H9 (cell line): ENCODE measurements around the gene BSG. TPM values are rescaled to one million over a fixed set of nuclear protein-coding genes. Genes with fewer than 3 reads are reported as not detected.

Experiments
- DNase-seq: peaks from one replicate; pipeline ENCODE4 v3.0.0-alpha.2; 2017
- H2AFZ ChIP-seq: one replicate; pipeline ENCODE4 v1.6.1; 2013; ENCODE audit warnings: mild to moderate bottlenecking, low read length, control low read depth, moderate library complexity
- H2AK5ac ChIP-seq: 2 replicates; pipeline ENCODE4 v1.6.1; 2013; ENCODE audit warnings: low read length, control low read depth, mixed read lengths; ENCODE audit not compliant: insufficient read length
- H2BK120ac ChIP-seq: one replicate; pipeline ENCODE4 v1.6.1; 2013; ENCODE audit warnings: low read depth, mild to moderate bottlenecking, low read length, control low read depth, inconsistent platforms; ENCODE audit not compliant: poor library complexity, severe bottlenecking
- H2BK12ac ChIP-seq: 2 replicates; pipeline ENCODE4 v1.6.1; 2013; ENCODE audit warnings: low read length, control low read depth, mixed read lengths, low read depth; ENCODE audit not compliant: insufficient read length
- H2BK15ac ChIP-seq: 2 replicates; pipeline ENCODE4 v1.6.1; 2013; ENCODE audit warnings: low read depth, low read length, control low read depth
- H2BK20ac ChIP-seq: one replicate; pipeline ENCODE4 v1.6.1; 2013; ENCODE audit warnings: low read depth, mild to moderate bottlenecking, low read length, control low read depth, inconsistent platforms; ENCODE audit not compliant: poor library complexity, severe bottlenecking
- H2BK5ac ChIP-seq: 2 replicates; pipeline ENCODE4 v1.6.1; 2013; ENCODE audit warnings: low read length, control low read depth, mixed read lengths; ENCODE audit not compliant: insufficient read length
- H3K14ac ChIP-seq: 2 replicates; pipeline ENCODE4 v1.6.1; 2013; ENCODE audit warnings: low read length, control low read depth; ENCODE audit not compliant: insufficient read depth
- H3K18ac ChIP-seq: 2 replicates; pipeline ENCODE4 v1.6.1; 2013; ENCODE audit warnings: low read depth, mild to moderate bottlenecking, mixed read lengths, low read length, control low read depth; ENCODE audit not compliant: insufficient read length
- H3K23ac ChIP-seq: 2 replicates; pipeline ENCODE4 v1.6.1; 2013; ENCODE audit warnings: low read length, control low read depth, mixed read lengths, low read depth; ENCODE audit not compliant: insufficient read length
- H3K23me2 ChIP-seq: 2 replicates; pipeline ENCODE4 v1.6.1; 2013; ENCODE audit warnings: low read depth, mild to moderate bottlenecking, mixed read lengths, low read length, control low read depth; ENCODE audit not compliant: insufficient read length, poor library complexity, severe bottlenecking
- H3K27ac ChIP-seq: 2 replicates; pipeline ENCODE4 v1.5.1; 2013; ENCODE audit warnings: low read length, control low read depth, mixed read lengths, low read depth; ENCODE audit not compliant: insufficient read length
- H3K27me3 ChIP-seq: 2 replicates; pipeline ENCODE4 v1.6.1; 2013; ENCODE audit warnings: low read length, control low read depth, inconsistent platforms; ENCODE audit not compliant: insufficient read depth
- H3K4ac ChIP-seq: 2 replicates; pipeline ENCODE4 v1.6.1; 2013; ENCODE audit warnings: low read depth, mild to moderate bottlenecking, control low read depth, inconsistent platforms, low read length, moderate library complexity
- H3K4me1 ChIP-seq: 2 replicates; pipeline ENCODE4 v1.6.1; 2013; ENCODE audit warnings: low read length, control low read depth, inconsistent platforms; ENCODE audit not compliant: insufficient read depth
- H3K4me2 ChIP-seq: 2 replicates; pipeline ENCODE4 v1.6.1; 2013; ENCODE audit warnings: low read length, control low read depth, mixed read lengths; ENCODE audit not compliant: insufficient read length, insufficient read depth
- H3K56ac ChIP-seq: 2 replicates; pipeline ENCODE4 v1.6.1; 2013; ENCODE audit warnings: low read depth, mild to moderate bottlenecking, mixed read lengths, low read length, control low read depth; ENCODE audit not compliant: insufficient read length
- H3K79me1 ChIP-seq: 2 replicates; pipeline ENCODE4 v1.6.1; 2013; ENCODE audit warnings: low read depth, mild to moderate bottlenecking, moderate library complexity, low read length, control low read depth, inconsistent platforms; ENCODE audit not compliant: insufficient read depth, poor library complexity, severe bottlenecking
- H3K79me2 ChIP-seq: 2 replicates; pipeline ENCODE4 v1.6.1; 2013; ENCODE audit warnings: low read length, control low read depth, inconsistent platforms; ENCODE audit not compliant: insufficient read depth
- H3K9ac ChIP-seq: 2 replicates; pipeline ENCODE4 v1.6.1; 2013; ENCODE audit warnings: low read length, control low read depth, mixed read lengths; ENCODE audit not compliant: insufficient read length; ENCODE audit errors: extremely low read depth
- H3K9me3 ChIP-seq: one replicate; pipeline ENCODE4 v1.6.1; 2013; ENCODE audit warnings: low read depth, low read length, inconsistent platforms; ENCODE audit not compliant: control insufficient read depth
- H3T11ph ChIP-seq: one replicate; pipeline ENCODE4 v1.6.1; 2013; ENCODE audit warnings: mild to moderate bottlenecking, low read length, control low read depth, inconsistent platforms
- H4K20me1 ChIP-seq: one replicate; pipeline ENCODE4 v1.6.1; 2013; ENCODE audit not compliant: control insufficient read depth, insufficient read length, insufficient read depth
- H4K5ac ChIP-seq: 2 replicates; pipeline ENCODE4 v1.6.1; 2013; ENCODE audit warnings: low read depth, mild to moderate bottlenecking, mixed read lengths, low read length, control low read depth; ENCODE audit not compliant: insufficient read length
- H4K8ac ChIP-seq: replicated peaks from 2 replicates; pipeline ENCODE4 v1.6.1; 2013; ENCODE audit warnings: low read length, control low read depth, mixed read lengths, low read depth; ENCODE audit not compliant: insufficient read length
- H4K91ac ChIP-seq: 2 replicates; pipeline ENCODE4 v1.6.1; 2013; ENCODE audit warnings: low read depth, mild to moderate bottlenecking, moderate library complexity, mixed read lengths, low read length, control low read depth; ENCODE audit not compliant: insufficient read length
- H3K27ac Mint-ChIP-seq, 3 experiments: 2 replicates in 2 of 3; 3 replicates in 1 of 3; pipeline ENCODE4 v1.8.0; 2020 to 2021; ENCODE audit warnings: mixed read lengths in 3 of 3, mild to moderate bottlenecking in 1 of 3, moderate library complexity in 1 of 3
- H3K27me3 Mint-ChIP-seq: 2 replicates; pipeline ENCODE4 v1.8.0; 2021; ENCODE audit warnings: low read depth, mild to moderate bottlenecking, moderate library complexity, mixed read lengths
- H3K36me3 Mint-ChIP-seq, 3 experiments: 2 replicates in 2 of 3; 3 replicates in 1 of 3; pipeline ENCODE4 v1.8.0; 2020 to 2021; ENCODE audit warnings: low read depth in 3 of 3, mixed read lengths in 3 of 3; ENCODE audit not compliant: insufficient read depth in 1 of 3
- H3K4me1 Mint-ChIP-seq, 2 experiments: 2 replicates each; pipeline ENCODE4 v1.8.0; 2020; ENCODE audit warnings: mixed read lengths in 2 of 2
- H3K4me3 Mint-ChIP-seq, 2 experiments: 2 replicates in 1 of 2; 3 replicates in 1 of 2; pipeline ENCODE4 v1.8.0; 2020 to 2021; ENCODE audit warnings: mild to moderate bottlenecking in 2 of 2, mixed read lengths in 2 of 2, moderate library complexity in 1 of 2
- H3K9me3 Mint-ChIP-seq, 2 experiments: 2 replicates in 1 of 2; 3 replicates in 1 of 2; pipeline ENCODE4 v1.8.0; 2020; ENCODE audit warnings: mild to moderate bottlenecking in 2 of 2, mixed read lengths in 2 of 2, moderate library complexity in 1 of 2
- CTCF ChIP-seq: fragments of 200-600 bp; sonication (generic); conservative IDR thresholded peaks from 3 replicates; pipeline ENCODE4 v1.8.0; 2021; ENCODE audit warnings: antibody characterized with exemption, mild to moderate bottlenecking
- WGBS: extraction: QIAGEN DNeasy Blood & Tissue Kit; methylation state at CpG from one replicate; pipeline ENCODE4 v1.1.7; 2013; ENCODE audit warnings: missing lambda C conversion rate, low lambda C conversion rate, mixed read lengths; ENCODE audit not compliant: insufficient read length; ENCODE audit errors: extremely low coverage; 5-methylcytosine and 5-hydroxymethylcytosine counted together
- total RNA-seq: library from RNA; stranded (reverse); gene quantifications from 2 replicates; pipeline ENCODE4 v1.2.1, GENCODE V29; 2021

BSG gene
- total RNA-seq, 1 experiment from 2014 or later: 715 TPM

DNA sequence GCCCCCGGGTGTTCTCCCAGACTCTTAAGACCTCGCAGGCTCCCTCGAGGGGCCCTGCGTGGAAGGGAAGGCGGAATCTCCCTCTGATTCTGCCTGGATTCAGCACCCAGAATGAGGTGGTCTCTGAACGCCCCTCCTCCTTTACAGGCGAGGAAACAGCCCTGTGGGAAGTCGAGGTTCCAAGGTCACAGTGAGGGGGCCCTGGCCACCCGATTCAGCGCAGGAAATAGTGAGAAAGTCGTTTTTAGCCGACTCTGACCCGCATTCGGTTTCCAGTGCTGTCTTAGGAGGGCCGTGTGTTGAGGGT, 1.1 kb downstream of the BSG start:
- peak overlapping the region; percentile 80 for H3K14ac ChIP-seq
- H3K9ac ChIP-seq: peak overlapping the region; percentile 95
- H3K79me2 ChIP-seq: peaks cover 51% of the 10 kb centered on the region
- no peak overlapping the region for H4K5ac ChIP-seq
- H3K27me3 ChIP-seq: no peaks in the 10 kb centered on the region
- no peak overlapping the region for H3K56ac ChIP-seq
- H2BK15ac ChIP-seq: no peak overlapping the region
- no CpG with 5 or more reads among the region's 15 CpGs for WGBS
- no peak for DNase-seq
- H2BK12ac ChIP-seq: no peak overlapping the region
- no peak overlapping the region for H2BK5ac ChIP-seq
- no peak overlapping the region for H2BK120ac ChIP-seq
- H4K20me1 ChIP-seq: peaks cover 2% of the 10 kb centered on the region
- H2AK5ac ChIP-seq: no peak overlapping the region
- H3K79me1 ChIP-seq: peaks cover 3% of the 10 kb centered on the region
- H3K4me1 ChIP-seq: no peaks in the 10 kb centered on the region; the same call in 1 of the 2 replicates
- H3K9me3 ChIP-seq: no peaks in the 10 kb centered on the region
- no peak overlapping the region for H4K91ac ChIP-seq
- H2AFZ ChIP-seq: no peak overlapping the region
- H3K23ac ChIP-seq: no peak overlapping the region
- H3K27me3 Mint-ChIP-seq: peaks cover 19% of the 10 kb centered on the region
- no peak for TF ChIP-seq CTCF
- peak overlapping the region; percentile 95 for H3K4me2 ChIP-seq
- no peak overlapping the region for H3K27ac ChIP-seq
- no peak overlapping the region for H3T11ph ChIP-seq
- H3K27ac Mint-ChIP-seq: peak overlapping the region; percentile 16 to 81 (median 35); a peak in 2 of 7 replicates
- H2BK20ac ChIP-seq: no peak overlapping the region
- H3K4me1 Mint-ChIP-seq: peaks cover 24 to 44% of the 10 kb centered on the region in 2 experiments
- H3K18ac ChIP-seq: peak overlapping the region; percentile 15
- H3K4me3 Mint-ChIP-seq: peak overlapping the region; percentile 86 to 91
- peaks cover 13 to 29% (median 20%) of the 10 kb centered on the region in 3 experiments for H3K36me3 Mint-ChIP-seq
- peak overlapping the region; percentile 10; the same call in 1 of the 2 replicates for H3K4ac ChIP-seq
- H3K9me3 Mint-ChIP-seq: peaks cover 13% of the 10 kb centered on the region in 2 experiments
- H4K8ac ChIP-seq: no peak overlapping the region
- H3K23me2 ChIP-seq: peaks cover 15% of the 10 kb centered on the region
